ENCODE results near the gene PRDM15. TPM values are rescaled to one million over a fixed set of nuclear protein-coding genes. Genes with fewer than 3 reads are reported as not detected.

The PRDM15 gene
- total RNA-seq, 1 experiment from 2014 or later, result 16.7 TPM

- Histone ChIP-seq H3K36me3 (ENCODE audit: insufficient read depth, low read length, poor library complexity, severe bottlenecking) (peaks cover 7% of the 10 kb centered on the region), H3K4me1 (ENCODE audit: insufficient read depth, low read length, poor library complexity, severe bottlenecking) (no peaks in the 10 kb centered on the region), H3K27ac (ENCODE audit: low read depth, low read length, poor library complexity, severe bottlenecking) (no peak overlapping the region), H3K4me3 (ENCODE audit: low read depth, low read length, poor library complexity, severe bottlenecking) (no peak overlapping the region), H3K27me3 (replicated peaks; ENCODE audit: insufficient read depth, low read depth, low read length, poor library complexity) (no peaks in the 10 kb centered on the region), H3K9me3 (ENCODE audit: low read depth, low read length, poor library complexity, severe bottlenecking) (no peaks in the 10 kb centered on the region)
- ChIA-PET POLR2A (ENCODE audit: low non-redundant PET) (no interaction called here), CTCF (no interaction called here)
- BruUV-seq (replicated peaks), result no TSS peak
- no peak for TF ChIP-seq CTCF (conservative IDR thresholded peaks at IDR 0.05; ENCODE audit: low read depth, low read length)
- no peak for TF ChIP-seq EZH2 (IDR thresholded peaks at IDR 0.05; ENCODE audit: borderline replicate concordance, low read depth, low read length, poor library complexity, severe bottlenecking)
- no peak for DNase-seq (ENCODE audit: low spot score)
- intact Hi-C loops (cut with micrococcal nuclease; ENCODE audit: unreplicated experiment), result no loop called here
Measured at GRCh38 chr21:41834252-41834925, 44.8 kb downstream of the PRDM15 start.

GRCh38 chr21:41833497-41834115 lies 45.5 kb downstream of the PRDM15 start:
- no peak for TF ChIP-seq CTCF (conservative IDR thresholded peaks at IDR 0.05; ENCODE audit: low read depth, low read length)
- TF ChIP-seq EZH2 (IDR thresholded peaks at IDR 0.05; ENCODE audit: borderline replicate concordance, low read depth, low read length, poor library complexity, severe bottlenecking), result no peak
- intact Hi-C loops (cut with micrococcal nuclease; ENCODE audit: unreplicated experiment), result no loop called here
- Histone ChIP-seq H3K27ac (ENCODE audit: low read depth, low read length, poor library complexity, severe bottlenecking) (no peak overlapping the region), H3K4me1 (ENCODE audit: insufficient read depth, low read length, poor library complexity, severe bottlenecking) (no peaks in the 10 kb centered on the region), H3K27me3 (replicated peaks; ENCODE audit: insufficient read depth, low read depth, low read length, poor library complexity) (no peaks in the 10 kb centered on the region), H3K4me3 (ENCODE audit: low read depth, low read length, poor library complexity, severe bottlenecking) (no peak overlapping the region), H3K9me3 (ENCODE audit: low read depth, low read length, poor library complexity, severe bottlenecking) (no peaks in the 10 kb centered on the region), H3K36me3 (ENCODE audit: insufficient read depth, low read length, poor library complexity, severe bottlenecking) (peaks cover 3% of the 10 kb centered on the region)
- ChIA-PET CTCF (interaction anchor here (0.6 kb wide), 1 partner anchor 49 kb away, joined by 3 read pairs; no protein-coding TSS in a partner anchor), POLR2A (ENCODE audit: low non-redundant PET) (no interaction called here)
- DNase-seq (ENCODE audit: low spot score), result no peak
- BruUV-seq (replicated peaks), result no TSS peak

GRCh38 chr21:41832596-41833496 lies 46.3 kb downstream of the PRDM15 start:
- no peak for TF ChIP-seq CTCF (conservative IDR thresholded peaks at IDR 0.05; ENCODE audit: low read depth, low read length)
- no peak for TF ChIP-seq EZH2 (IDR thresholded peaks at IDR 0.05; ENCODE audit: borderline replicate concordance, low read depth, low read length, poor library complexity, severe bottlenecking)
- BruUV-seq (replicated peaks), result no TSS peak
- Histone ChIP-seq H3K4me3 (ENCODE audit: low read depth, low read length, poor library complexity, severe bottlenecking) (no peak overlapping the region), H3K4me1 (ENCODE audit: insufficient read depth, low read length, poor library complexity, severe bottlenecking) (no peaks in the 10 kb centered on the region), H3K27ac (ENCODE audit: low read depth, low read length, poor library complexity, severe bottlenecking) (no peak overlapping the region), H3K27me3 (replicated peaks; ENCODE audit: insufficient read depth, low read depth, low read length, poor library complexity) (no peaks in the 10 kb centered on the region), H3K9me3 (ENCODE audit: low read depth, low read length, poor library complexity, severe bottlenecking) (no peaks in the 10 kb centered on the region), H3K36me3 (ENCODE audit: insufficient read depth, low read length, poor library complexity, severe bottlenecking) (peaks cover 3% of the 10 kb centered on the region)
- intact Hi-C loops (cut with micrococcal nuclease; ENCODE audit: unreplicated experiment), result no loop called here
- ChIA-PET CTCF (interaction anchor here (0.6 kb wide), 1 partner anchor 48 kb away, joined by 3 read pairs; no protein-coding TSS in a partner anchor), POLR2A (ENCODE audit: low non-redundant PET) (no interaction called here)
- no peak for DNase-seq (ENCODE audit: low spot score)

Measured in A673 (cell line).